ENCODE measurements around the gene VPS51.
A peak's percentile ranks its signal among the peaks of the same experiment; 100 is the strongest.

Gene VPS51

DNA sequence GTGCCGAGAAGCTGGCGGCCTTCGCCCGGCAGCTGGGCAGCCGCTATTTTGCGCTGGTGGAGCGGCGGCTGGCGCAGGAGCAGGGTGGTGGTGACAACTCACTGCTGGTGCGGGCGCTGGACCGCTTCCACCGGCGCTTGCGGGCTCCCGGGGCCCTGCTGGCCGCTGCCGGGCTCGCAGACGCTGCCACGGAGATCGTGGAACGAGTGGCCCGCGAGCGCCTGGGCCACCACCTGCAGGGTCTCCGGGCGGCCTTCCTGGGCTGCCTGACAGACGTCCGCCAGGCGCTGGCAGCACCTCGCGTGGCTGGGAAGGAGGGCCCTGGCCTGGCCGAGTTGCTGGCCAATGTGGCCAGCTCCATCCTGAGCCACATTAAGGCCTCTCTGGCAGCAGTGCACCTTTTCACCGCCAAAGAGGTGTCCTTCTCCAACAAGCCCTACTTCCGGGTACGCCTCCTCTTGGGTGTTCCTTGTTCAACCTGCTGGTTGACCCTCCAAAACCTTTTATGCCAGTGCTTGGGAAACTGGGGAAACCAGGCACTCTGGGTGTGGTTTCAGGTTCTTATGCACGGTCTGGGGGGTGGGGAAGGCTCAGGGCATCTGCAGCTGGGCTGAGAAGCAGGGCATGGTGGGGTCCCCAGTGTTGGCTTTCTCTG, 12.6 kb downstream of the VPS51 start:
- peaks cover 30% of the 10 kb centered on the region for H3K36me3 ChIP-seq (ENCODE audit: control insufficient read depth, insufficient read depth, low read length)
- H3K4me1 ChIP-seq (ENCODE audit: control insufficient read depth, insufficient read depth, low read length, poor library complexity, severe bottlenecking), result peaks cover 19% of the 10 kb centered on the region
- no peak overlapping the region for H3K4me3 ChIP-seq (ENCODE audit: extremely low read depth, insufficient read depth, low read length, poor library complexity, severe bottlenecking)
- WGBS, 2 experiments (ENCODE audit: insufficient coverage in 2 of 2), result 95 to 97% methylated on average over 37 to 38 of the region's 38 CpGs
- no peaks in the 10 kb centered on the region for H3K9me3 ChIP-seq (ENCODE audit: control insufficient read depth, low read length)
- no peak overlapping the region for H3K27ac ChIP-seq (ENCODE audit: low read depth, low read length, severe bottlenecking)

DNA sequence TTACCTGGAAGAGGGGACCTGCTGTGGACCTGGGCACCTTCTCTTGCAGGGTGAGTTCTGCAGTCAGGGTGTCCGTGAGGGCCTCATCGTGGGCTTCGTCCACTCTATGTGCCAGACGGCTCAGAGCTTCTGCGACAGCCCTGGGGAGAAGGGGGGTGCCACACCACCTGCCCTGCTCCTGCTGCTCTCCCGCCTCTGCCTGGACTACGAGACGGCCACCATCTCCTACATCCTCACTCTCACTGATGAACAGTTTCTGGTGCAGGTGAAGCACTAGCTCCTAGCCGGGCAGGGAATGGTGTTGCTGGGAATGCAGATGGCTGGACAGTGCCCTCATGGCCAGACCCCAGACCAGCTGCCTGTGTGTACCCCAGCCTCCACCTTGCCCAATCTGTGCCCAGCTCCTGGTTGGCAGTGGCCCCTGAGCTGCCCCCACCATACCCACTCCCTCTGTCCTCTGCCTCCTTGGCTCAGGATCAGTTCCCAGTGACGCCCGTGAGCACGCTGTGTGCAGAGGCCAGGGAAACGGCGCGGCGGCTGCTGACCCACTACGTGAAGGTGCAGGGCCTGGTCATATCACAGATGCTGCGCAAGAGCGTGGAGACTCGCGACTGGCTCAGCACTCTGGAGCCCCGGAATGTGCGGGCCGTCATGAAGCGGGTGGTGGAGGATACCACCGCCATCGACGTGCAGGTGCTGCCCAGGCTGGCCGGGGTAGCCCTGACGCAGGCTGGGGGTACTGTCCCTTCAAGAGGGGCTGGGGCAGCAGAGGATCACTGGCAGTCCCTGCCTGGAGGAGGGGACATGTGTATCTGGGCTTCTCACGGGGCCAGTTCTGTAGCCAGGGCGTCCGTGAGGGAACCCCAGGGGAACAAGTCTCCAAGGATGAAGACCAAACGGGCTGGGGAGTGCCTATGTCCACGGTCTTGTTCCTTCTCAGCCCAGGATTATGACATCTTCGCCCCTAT, 13.5 kb downstream of the VPS51 start:
- Histone ChIP-seq H3K27ac (ENCODE audit: low read depth, low read length, severe bottlenecking) (no peak overlapping the region), H3K4me3 (ENCODE audit: extremely low read depth, insufficient read depth, low read length, poor library complexity, severe bottlenecking) (no peak overlapping the region), H3K36me3 (ENCODE audit: control insufficient read depth, insufficient read depth, low read length) (peaks cover 26% of the 10 kb centered on the region), H3K9me3 (ENCODE audit: control insufficient read depth, low read length) (no peaks in the 10 kb centered on the region), H3K4me1 (ENCODE audit: control insufficient read depth, insufficient read depth, low read length, poor library complexity, severe bottlenecking) (peaks cover 21% of the 10 kb centered on the region)
- WGBS, 2 experiments (ENCODE audit: insufficient coverage in 2 of 2), result 91 to 95% methylated on average over 30 to 31 of the region's 36 CpGs

- WGBS, 2 experiments (ENCODE audit: insufficient coverage in 2 of 2), result 26 to 28% methylated on average over 15 to 16 of the region's 18 CpGs
- peaks cover 21% of the 10 kb centered on the region for H3K4me1 ChIP-seq (ENCODE audit: control insufficient read depth, insufficient read depth, low read length, poor library complexity, severe bottlenecking)
- H3K4me3 ChIP-seq (ENCODE audit: extremely low read depth, insufficient read depth, low read length, poor library complexity, severe bottlenecking), result no peak overlapping the region
- peaks cover 33% of the 10 kb centered on the region for H3K36me3 ChIP-seq (ENCODE audit: control insufficient read depth, insufficient read depth, low read length)
- peak overlapping the region; percentile 13 for H3K27ac ChIP-seq (ENCODE audit: low read depth, low read length, severe bottlenecking)
- H3K9me3 ChIP-seq (ENCODE audit: control insufficient read depth, low read length), result no peaks in the 10 kb centered on the region
Observed at GRCh38 chr11:65110354-65110861, 14.4 kb downstream of the VPS51 start.

DNA sequence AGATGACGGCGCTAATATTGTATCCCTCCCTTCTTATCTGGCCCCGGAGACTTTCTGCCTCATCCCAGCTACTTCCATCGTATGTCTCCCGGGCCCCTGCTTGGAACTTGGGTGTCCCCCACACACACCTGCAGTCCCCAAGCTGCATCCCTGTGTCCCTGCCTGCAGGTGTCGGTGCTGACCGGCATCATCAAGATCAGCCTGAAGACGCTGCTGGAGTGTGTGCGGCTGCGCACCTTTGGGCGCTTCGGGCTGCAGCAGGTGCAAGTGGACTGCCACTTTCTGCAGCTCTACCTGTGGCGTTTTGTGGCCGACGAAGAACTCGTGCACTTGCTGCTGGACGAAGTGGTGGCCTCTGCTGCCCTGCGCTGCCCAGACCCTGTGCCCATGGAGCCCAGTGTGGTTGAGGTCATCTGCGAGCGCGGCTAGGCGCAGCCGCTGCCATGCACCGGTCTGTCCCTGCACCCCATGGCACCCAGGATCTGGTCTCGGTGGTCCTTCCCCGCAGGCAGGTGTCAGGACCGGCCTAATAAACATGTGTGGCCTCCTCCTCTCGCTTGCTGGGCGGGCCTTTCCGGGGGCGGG, 15.2 kb downstream of the VPS51 start:
- 64 to 65% methylated on average over 31 of the region's 31 CpGs for WGBS, 2 experiments (ENCODE audit: insufficient coverage in 2 of 2)
- Histone ChIP-seq H3K4me1 (ENCODE audit: control insufficient read depth, insufficient read depth, low read length, poor library complexity, severe bottlenecking) (peaks cover 21% of the 10 kb centered on the region), H3K27ac (ENCODE audit: low read depth, low read length, severe bottlenecking) (no peak overlapping the region), H3K36me3 (ENCODE audit: control insufficient read depth, insufficient read depth, low read length) (peaks cover 36% of the 10 kb centered on the region), H3K4me3 (ENCODE audit: extremely low read depth, insufficient read depth, low read length, poor library complexity, severe bottlenecking) (peak overlapping the region; percentile 81), H3K9me3 (ENCODE audit: control insufficient read depth, low read length) (no peaks in the 10 kb centered on the region)

GRCh38 chr11:65111744-65112545, 15.9 kb downstream of the VPS51 start, which contains the start of gene TM7SF2:
Gene TM7SF2, plus strand, starts transcription at chr11:65111872. Its CDS starts 144 bp downstream, at chr11:65112016.
- no peaks in the 10 kb centered on the region for H3K9me3 ChIP-seq (ENCODE audit: control insufficient read depth, low read length)
- 0 to 1% methylated on average over 52 to 56 of the region's 64 CpGs for WGBS, 2 experiments (ENCODE audit: insufficient coverage in 2 of 2)
- peaks cover 41% of the 10 kb centered on the region for H3K36me3 ChIP-seq (ENCODE audit: control insufficient read depth, insufficient read depth, low read length)
- H3K4me1 ChIP-seq (ENCODE audit: control insufficient read depth, insufficient read depth, low read length, poor library complexity, severe bottlenecking), result peaks cover 24% of the 10 kb centered on the region
- peak within 1 kb of the TSS; percentile 81 for H3K4me3 ChIP-seq (ENCODE audit: extremely low read depth, insufficient read depth, low read length, poor library complexity, severe bottlenecking)
- H3K27ac ChIP-seq (ENCODE audit: low read depth, low read length, severe bottlenecking), result peak within 1 kb of the TSS; percentile 29

- peak overlapping the region; percentile 16 for H3K27ac ChIP-seq (ENCODE audit: low read depth, low read length, severe bottlenecking)
- H3K4me1 ChIP-seq (ENCODE audit: control insufficient read depth, insufficient read depth, low read length, poor library complexity, severe bottlenecking), result peaks cover 24% of the 10 kb centered on the region
- no peaks in the 10 kb centered on the region for H3K9me3 ChIP-seq (ENCODE audit: control insufficient read depth, low read length)
- peaks cover 33% of the 10 kb centered on the region for H3K36me3 ChIP-seq (ENCODE audit: control insufficient read depth, insufficient read depth, low read length)
- H3K4me3 ChIP-seq (ENCODE audit: extremely low read depth, insufficient read depth, low read length, poor library complexity, severe bottlenecking), result peak overlapping the region; percentile 81
- 2 to 3% methylated on average over 33 to 48 of the region's 57 CpGs for WGBS, 2 experiments (ENCODE audit: insufficient coverage in 2 of 2)
Observed at GRCh38 chr11:65112546-65113360, 16.7 kb downstream of the VPS51 start.

DNA sequence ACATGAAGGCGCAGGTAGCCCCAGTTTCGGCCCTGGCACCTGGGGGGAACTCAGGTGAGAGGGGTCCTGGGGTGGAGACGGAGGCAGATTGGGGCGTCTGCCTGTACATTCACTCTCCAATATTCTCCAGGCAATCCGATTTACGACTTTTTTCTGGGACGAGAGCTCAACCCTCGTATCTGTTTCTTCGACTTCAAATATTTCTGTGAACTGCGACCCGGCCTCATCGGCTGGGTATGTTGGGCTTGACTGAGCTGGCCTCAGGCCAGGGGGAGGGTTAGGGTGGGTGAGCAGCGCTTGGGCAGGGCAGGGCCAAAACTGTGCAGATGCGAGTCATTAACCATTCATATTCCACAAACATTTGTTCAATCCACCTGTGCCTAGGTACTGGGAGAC, 17.3 kb downstream of the VPS51 start:
- H3K4me3 ChIP-seq (ENCODE audit: extremely low read depth, insufficient read depth, low read length, poor library complexity, severe bottlenecking), result peak overlapping the region; percentile 81
- peaks cover 35% of the 10 kb centered on the region for H3K36me3 ChIP-seq (ENCODE audit: control insufficient read depth, insufficient read depth, low read length)
- no peak overlapping the region for H3K27ac ChIP-seq (ENCODE audit: low read depth, low read length, severe bottlenecking)
- peaks cover 24% of the 10 kb centered on the region for H3K4me1 ChIP-seq (ENCODE audit: control insufficient read depth, insufficient read depth, low read length, poor library complexity, severe bottlenecking)
- no peaks in the 10 kb centered on the region for H3K9me3 ChIP-seq (ENCODE audit: control insufficient read depth, low read length)
- WGBS, 2 experiments (ENCODE audit: insufficient coverage in 2 of 2), result 91 to 92% methylated on average over 4 to 6 of the region's 14 CpGs

GRCh38 chr11:65113839-65114238, 17.8 kb downstream of the VPS51 start:
- Histone ChIP-seq H3K4me3 (ENCODE audit: extremely low read depth, insufficient read depth, low read length, poor library complexity, severe bottlenecking) (no peak overlapping the region), H3K36me3 (ENCODE audit: control insufficient read depth, insufficient read depth, low read length) (peaks cover 35% of the 10 kb centered on the region), H3K27ac (ENCODE audit: low read depth, low read length, severe bottlenecking) (no peak overlapping the region), H3K9me3 (ENCODE audit: control insufficient read depth, low read length) (no peaks in the 10 kb centered on the region), H3K4me1 (ENCODE audit: control insufficient read depth, insufficient read depth, low read length, poor library complexity, severe bottlenecking) (peaks cover 24% of the 10 kb centered on the region)
- 92 to 96% methylated on average over 5 of the region's 6 CpGs for WGBS, 2 experiments (ENCODE audit: insufficient coverage in 2 of 2)

- H3K4me3 ChIP-seq (ENCODE audit: extremely low read depth, insufficient read depth, low read length, poor library complexity, severe bottlenecking), result no peak overlapping the region
- peaks cover 24% of the 10 kb centered on the region for H3K4me1 ChIP-seq (ENCODE audit: control insufficient read depth, insufficient read depth, low read length, poor library complexity, severe bottlenecking)
- H3K36me3 ChIP-seq (ENCODE audit: control insufficient read depth, insufficient read depth, low read length), result peaks cover 43% of the 10 kb centered on the region
- no peaks in the 10 kb centered on the region for H3K9me3 ChIP-seq (ENCODE audit: control insufficient read depth, low read length)
- WGBS, 2 experiments (ENCODE audit: insufficient coverage in 2 of 2), result 95 to 96% methylated on average over 10 to 11 of the region's 11 CpGs
- no peak overlapping the region for H3K27ac ChIP-seq (ENCODE audit: low read depth, low read length, severe bottlenecking)
Observed at GRCh38 chr11:65114538-65115171, 18.6 kb downstream of the VPS51 start.
